OCI-LY1 (cell line): ENCODE data around the gene DHRSX.
A peak's percentile ranks its signal among the peaks of the same experiment; 100 is the strongest.

ENCODE experiments used
- H2AFZ ChIP-seq: fragments of 200-600 bp; sonication (generic), shearing (Covaris generic); 2 replicates; pipeline ENCODE4 v1.6.0; 2014; ENCODE audit warnings: antibody characterized with exemption, mild to moderate bottlenecking, low read length
- H3F3A ChIP-seq: fragments of 200-600 bp; sonication (generic), shearing (Covaris generic); 2 replicates; pipeline ENCODE4 v1.6.0; 2014; ENCODE audit warnings: mild to moderate bottlenecking, antibody characterized with exemption, low read length, moderate library complexity; ENCODE audit not compliant: insufficient read depth
- H3K27ac ChIP-seq: fragments of 200-600 bp; sonication (generic); 2 replicates; pipeline ENCODE4 v1.5.1; 2014; ENCODE audit warnings: low read length, mixed run types, mild to moderate bottlenecking, low read depth; ENCODE audit not compliant: poor library complexity, severe bottlenecking
- H3K27me3 ChIP-seq: fragments of 200-600 bp; sonication (generic); 2 replicates; pipeline ENCODE4 v1.6.0; 2014; ENCODE audit warnings: antibody characterized with exemption, mild to moderate bottlenecking, low read length, moderate library complexity; ENCODE audit not compliant: insufficient read depth
- H3K36me3 ChIP-seq: fragments of 200-600 bp; sonication (generic); 2 replicates; pipeline ENCODE4 v1.6.1; 2014; ENCODE audit warnings: mild to moderate bottlenecking, antibody characterized with exemption, low read length, moderate library complexity, mixed read lengths; ENCODE audit not compliant: insufficient read depth
- H3K4me1 ChIP-seq: fragments of 200-600 bp; sonication (generic); 2 replicates; pipeline ENCODE4 v1.5.1; 2014; ENCODE audit warnings: mild to moderate bottlenecking, low read length, moderate library complexity; ENCODE audit not compliant: insufficient read depth, severe bottlenecking
- H3K4me2 ChIP-seq: fragments of 200-600 bp; sonication (generic), shearing (Covaris generic); 2 replicates; pipeline ENCODE4 v1.6.1; 2014; ENCODE audit warnings: low read length
- H3K4me3 ChIP-seq: fragments of 200-600 bp; sonication (generic); 2 replicates; pipeline ENCODE4 v1.5.1; 2014; ENCODE audit warnings: low read length, low read depth, mild to moderate bottlenecking, mixed read lengths; ENCODE audit not compliant: poor library complexity, severe bottlenecking
- H3K79me2 ChIP-seq: fragments of 200-600 bp; shearing (Covaris generic); 2 replicates; pipeline ENCODE4 v1.6.1; 2016; ENCODE audit warnings: mixed run types, low read length, mixed read lengths; ENCODE audit not compliant: insufficient read depth
- H3K9ac ChIP-seq: fragments of 200-600 bp; sonication (generic), shearing (Covaris generic); 2 replicates; pipeline ENCODE4 v1.6.1; 2014; ENCODE audit warnings: mild to moderate bottlenecking, low read length, mixed read lengths
- H3K9me2 ChIP-seq: fragments of 200-600 bp; sonication (generic), shearing (Covaris generic); 2 replicates; pipeline ENCODE4 v1.6.1; 2014; ENCODE audit warnings: low read depth, mild to moderate bottlenecking, low read length, mixed read lengths
- H3K9me3 ChIP-seq: fragments of 200-600 bp; shearing (Covaris generic); 2 replicates; pipeline ENCODE4 v1.6.1; 2014; ENCODE audit warnings: low read length, mixed read lengths
- H4K20me1 ChIP-seq: fragments of 200-600 bp; sonication (generic), shearing (Covaris generic); 2 replicates; pipeline ENCODE4 v1.6.0; 2016; ENCODE audit warnings: mild to moderate bottlenecking, low read length; ENCODE audit not compliant: insufficient read depth
- EZH2 ChIP-seq: fragments of 200-600 bp; sonication (generic), shearing (Covaris generic); IDR thresholded peaks from 2 replicates; pipeline ENCODE4 v1.8.0; 2017; ENCODE audit warnings: borderline replicate concordance, mixed run types, mild to moderate bottlenecking, antibody characterized with exemption, low read length, moderate library complexity, mixed read lengths
- TF ChIP-seq, protein P1 (sequence below): fragments of 200-600 bp; sonication (generic), shearing (Covaris generic); IDR thresholded peaks from 2 replicates; pipeline ENCODE4 v1.5.1; 2017; ENCODE audit warnings: mild to moderate bottlenecking, antibody characterized with exemption, low read length, moderate library complexity, mixed read lengths

The DHRSX gene, protein sequence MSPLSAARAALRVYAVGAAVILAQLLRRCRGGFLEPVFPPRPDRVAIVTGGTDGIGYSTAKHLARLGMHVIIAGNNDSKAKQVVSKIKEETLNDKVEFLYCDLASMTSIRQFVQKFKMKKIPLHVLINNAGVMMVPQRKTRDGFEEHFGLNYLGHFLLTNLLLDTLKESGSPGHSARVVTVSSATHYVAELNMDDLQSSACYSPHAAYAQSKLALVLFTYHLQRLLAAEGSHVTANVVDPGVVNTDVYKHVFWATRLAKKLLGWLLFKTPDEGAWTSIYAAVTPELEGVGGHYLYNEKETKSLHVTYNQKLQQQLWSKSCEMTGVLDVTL

GRCh38 chrX:2500803-2501558 is at the start of gene DHRSX, which contains the start of gene ZBED1:
DHRSX (minus strand) TSS chrX:2500976; CDS start chrX:2500925, 51 bp downstream.
ZBED1 (minus strand) TSS chrX:2500976; CDS start chrX:2490719, 10,257 bp downstream.
- Histone ChIP-seq H3K27me3 (no peaks in the 10 kb centered on the region), H3K4me3 (peak within 1 kb of the TSS; percentile 96), H2AFZ (no peak within 1 kb of the TSS), H3K9me3 (no peaks in the 10 kb centered on the region), H3F3A (peaks cover 6% of the 10 kb centered on the region; the same call in 1 of the 2 replicates), H3K79me2 (peaks cover 42% of the 10 kb centered on the region), H3K27ac (peak within 1 kb of the TSS; percentile 90), H3K36me3 (peaks cover 31% of the 10 kb centered on the region; the same call in 1 of the 2 replicates), H3K9me2 (no peaks in the 10 kb centered on the region), H3K4me1 (peaks cover 48% of the 10 kb centered on the region), H3K4me2 (peak within 1 kb of the TSS; percentile 76), H4K20me1 (peaks cover 4% of the 10 kb centered on the region; the same call in 1 of the 2 replicates), H3K9ac (peak within 1 kb of the TSS; percentile 97)
- no peak for TF ChIP-seq EZH2
- TF ChIP-seq, protein P1, sequence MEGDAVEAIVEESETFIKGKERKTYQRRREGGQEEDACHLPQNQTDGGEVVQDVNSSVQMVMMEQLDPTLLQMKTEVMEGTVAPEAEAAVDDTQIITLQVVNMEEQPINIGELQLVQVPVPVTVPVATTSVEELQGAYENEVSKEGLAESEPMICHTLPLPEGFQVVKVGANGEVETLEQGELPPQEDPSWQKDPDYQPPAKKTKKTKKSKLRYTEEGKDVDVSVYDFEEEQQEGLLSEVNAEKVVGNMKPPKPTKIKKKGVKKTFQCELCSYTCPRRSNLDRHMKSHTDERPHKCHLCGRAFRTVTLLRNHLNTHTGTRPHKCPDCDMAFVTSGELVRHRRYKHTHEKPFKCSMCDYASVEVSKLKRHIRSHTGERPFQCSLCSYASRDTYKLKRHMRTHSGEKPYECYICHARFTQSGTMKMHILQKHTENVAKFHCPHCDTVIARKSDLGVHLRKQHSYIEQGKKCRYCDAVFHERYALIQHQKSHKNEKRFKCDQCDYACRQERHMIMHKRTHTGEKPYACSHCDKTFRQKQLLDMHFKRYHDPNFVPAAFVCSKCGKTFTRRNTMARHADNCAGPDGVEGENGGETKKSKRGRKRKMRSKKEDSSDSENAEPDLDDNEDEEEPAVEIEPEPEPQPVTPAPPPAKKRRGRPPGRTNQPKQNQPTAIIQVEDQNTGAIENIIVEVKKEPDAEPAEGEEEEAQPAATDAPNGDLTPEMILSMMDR = no peak

DNA sequence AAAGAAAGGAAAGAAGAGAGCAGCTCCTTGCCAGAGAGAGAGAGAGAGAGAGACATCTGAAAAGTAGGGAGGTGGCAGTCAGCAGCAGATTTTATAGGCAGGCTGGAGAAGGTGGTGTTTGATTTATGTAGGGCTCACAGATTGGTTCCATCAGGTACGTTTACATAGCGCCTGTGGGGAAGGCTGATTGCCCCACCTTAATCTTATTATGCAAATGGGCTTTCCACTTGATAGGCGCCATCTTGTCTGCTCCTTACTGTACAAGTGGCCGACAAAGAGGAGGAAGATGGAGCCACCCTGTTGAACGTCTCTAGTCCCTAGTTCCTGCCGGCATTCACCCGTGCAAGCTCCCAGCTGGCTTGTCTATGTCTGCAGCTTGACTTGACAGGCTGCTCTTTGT is 49.1 kb upstream of the DHRSX start:
- Histone ChIP-seq H3K4me2 (peak overlapping the region; percentile 27), H3K36me3 (peaks cover 3% of the 10 kb centered on the region; the same call in 1 of the 2 replicates), H3K9me2 (no peaks in the 10 kb centered on the region), H3K9ac (no peak overlapping the region; the same call in 1 of the 2 replicates), H3K9me3 (peaks cover 14% of the 10 kb centered on the region), H2AFZ (peak overlapping the region; percentile 61; the same call in 1 of the 2 replicates), H3K27me3 (no peaks in the 10 kb centered on the region), H3K79me2 (no peaks in the 10 kb centered on the region), H3K4me3 (peak overlapping the region; percentile 34), H3F3A (no peaks in the 10 kb centered on the region), H4K20me1 (no peaks in the 10 kb centered on the region), H3K27ac (peak overlapping the region; percentile 44), H3K4me1 (peaks cover 29% of the 10 kb centered on the region)
- no peak for TF ChIP-seq EZH2

DNA sequence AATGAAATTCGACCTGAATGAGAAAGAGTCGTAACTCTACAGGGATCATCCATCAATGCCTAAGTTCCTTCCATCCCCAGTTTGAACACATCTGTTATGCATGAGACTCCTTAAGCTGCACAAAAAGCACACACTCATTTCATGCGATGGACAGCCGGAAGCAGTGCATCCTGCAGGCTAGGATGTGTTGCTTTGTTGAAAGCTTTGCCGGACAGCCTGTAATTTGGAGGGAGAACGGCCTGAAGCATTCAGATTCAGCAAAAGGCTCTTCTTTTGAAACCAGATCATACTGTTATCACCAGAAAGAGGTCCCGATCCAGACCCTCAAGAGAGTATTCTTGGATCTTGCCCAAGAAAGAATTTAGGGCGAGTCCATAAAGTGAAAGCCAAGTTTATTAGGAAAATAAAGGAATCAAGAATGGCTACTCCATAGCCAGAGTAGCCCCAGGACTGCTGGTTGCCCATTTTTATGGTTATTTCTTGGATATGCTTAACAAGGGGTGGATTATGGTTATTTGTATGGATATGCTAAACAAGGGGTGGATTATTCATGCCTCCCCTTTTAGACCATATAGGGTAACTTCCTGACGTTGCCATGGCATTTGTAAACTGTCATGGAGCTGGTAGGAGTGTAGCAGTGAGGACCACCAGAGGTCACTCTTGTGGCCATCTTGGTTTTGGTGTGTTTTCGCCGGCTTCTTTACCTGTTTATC is 48.1 kb upstream of the DHRSX start:
- H3K9me3 ChIP-seq = peaks cover 13% of the 10 kb centered on the region; the same call in 1 of the 2 replicates
- no peak overlapping the region for H3K4me3 ChIP-seq
- TF ChIP-seq, protein P1 = peak; percentile 33; the same call in 1 of the 2 replicates
- TF ChIP-seq EZH2 = no peak
- H3K4me1 ChIP-seq = peaks cover 29% of the 10 kb centered on the region
- no peaks in the 10 kb centered on the region for H4K20me1 ChIP-seq
- H2AFZ ChIP-seq = no peak overlapping the region
- H3K27ac ChIP-seq = no peak overlapping the region
- no peak overlapping the region for H3K9ac ChIP-seq
- H3K79me2 ChIP-seq = no peaks in the 10 kb centered on the region
- no peaks in the 10 kb centered on the region for H3K9me2 ChIP-seq
- peaks cover 3% of the 10 kb centered on the region; the same call in 1 of the 2 replicates for H3K36me3 ChIP-seq
- H3K4me2 ChIP-seq = no peak overlapping the region
- no peaks in the 10 kb centered on the region for H3F3A ChIP-seq
- no peaks in the 10 kb centered on the region for H3K27me3 ChIP-seq
